ENCODE measurements around the gene CTR9.

- no peak for TF ChIP-seq GATA2 (IDR thresholded peaks at IDR 0.05; ENCODE audit: low read depth, low read length)
- no peak for TF ChIP-seq GATA3 (IDR thresholded peaks at IDR 0.05; ENCODE audit: low read depth, low read length)
Measured at GRCh38 chr11:10777806-10778205, 26.8 kb downstream of the CTR9 start.
